ENCODE results near the gene TMEM131.

TMEM131 gene

DNA sequence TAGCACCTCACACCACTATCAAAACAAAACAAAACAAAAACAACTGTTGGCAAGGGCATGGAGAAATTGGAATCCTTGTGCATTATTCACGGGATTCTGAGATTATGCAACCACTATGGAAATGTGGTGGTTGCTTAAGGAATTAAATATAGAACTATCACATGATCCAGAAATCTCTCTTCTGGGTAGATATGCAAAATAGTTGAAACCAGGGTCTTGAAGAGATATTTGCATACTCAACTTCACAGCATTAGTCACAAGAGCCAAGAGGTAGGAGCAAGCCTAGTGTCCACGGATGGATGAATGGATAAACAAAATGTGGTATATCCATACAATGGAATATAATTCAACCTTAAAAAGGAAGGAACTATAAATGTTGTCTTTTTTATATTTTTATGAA is 7.0 kb downstream of the TMEM131 start:
- Histone ChIP-seq H3K36me3 (no peaks in the 10 kb centered on the region), H3K27me3 (no peaks in the 10 kb centered on the region), H3K4me3 (ENCODE audit: low read depth, low read length) (no peak overlapping the region), H3K4me1 (no peaks in the 10 kb centered on the region), H3K9me3 (no peaks in the 10 kb centered on the region)
- DNase-seq = no peak
- TF ChIP-seq, protein P1, sequence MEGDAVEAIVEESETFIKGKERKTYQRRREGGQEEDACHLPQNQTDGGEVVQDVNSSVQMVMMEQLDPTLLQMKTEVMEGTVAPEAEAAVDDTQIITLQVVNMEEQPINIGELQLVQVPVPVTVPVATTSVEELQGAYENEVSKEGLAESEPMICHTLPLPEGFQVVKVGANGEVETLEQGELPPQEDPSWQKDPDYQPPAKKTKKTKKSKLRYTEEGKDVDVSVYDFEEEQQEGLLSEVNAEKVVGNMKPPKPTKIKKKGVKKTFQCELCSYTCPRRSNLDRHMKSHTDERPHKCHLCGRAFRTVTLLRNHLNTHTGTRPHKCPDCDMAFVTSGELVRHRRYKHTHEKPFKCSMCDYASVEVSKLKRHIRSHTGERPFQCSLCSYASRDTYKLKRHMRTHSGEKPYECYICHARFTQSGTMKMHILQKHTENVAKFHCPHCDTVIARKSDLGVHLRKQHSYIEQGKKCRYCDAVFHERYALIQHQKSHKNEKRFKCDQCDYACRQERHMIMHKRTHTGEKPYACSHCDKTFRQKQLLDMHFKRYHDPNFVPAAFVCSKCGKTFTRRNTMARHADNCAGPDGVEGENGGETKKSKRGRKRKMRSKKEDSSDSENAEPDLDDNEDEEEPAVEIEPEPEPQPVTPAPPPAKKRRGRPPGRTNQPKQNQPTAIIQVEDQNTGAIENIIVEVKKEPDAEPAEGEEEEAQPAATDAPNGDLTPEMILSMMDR (IDR thresholded peaks at IDR 0.05; ENCODE audit: low read depth, low read length) = no peak

DNA sequence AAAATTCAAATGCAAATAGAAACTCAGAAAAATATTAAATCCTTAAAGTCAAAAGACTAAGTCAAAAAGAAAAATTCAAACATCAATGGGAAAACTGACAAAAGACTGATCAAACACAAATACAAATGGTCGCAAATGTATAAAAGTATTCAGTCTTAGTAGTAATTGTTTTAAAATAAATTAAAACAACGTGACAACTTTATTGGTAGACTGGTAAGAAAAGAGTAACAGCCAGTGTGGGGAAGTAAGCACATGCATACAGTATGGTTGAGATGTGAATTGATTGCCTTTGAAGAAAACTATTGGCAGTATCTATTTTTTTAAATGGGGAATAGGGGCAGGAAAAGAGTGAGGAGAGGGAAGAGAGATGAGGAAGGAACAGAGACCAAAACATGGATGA is 9.8 kb downstream of the TMEM131 start:
- Histone ChIP-seq H3K9me3 (no peaks in the 10 kb centered on the region), H3K4me1 (no peaks in the 10 kb centered on the region), H3K36me3 (no peaks in the 10 kb centered on the region), H3K4me3 (ENCODE audit: low read depth, low read length) (no peak overlapping the region), H3K27me3 (no peaks in the 10 kb centered on the region)
- TF ChIP-seq, protein P1 (IDR thresholded peaks at IDR 0.05; ENCODE audit: low read depth, low read length) = no peak
- DNase-seq = no peak

GRCh38 chr2:97983698-97984097 is 12.1 kb downstream of the TMEM131 start:
- H3K27me3 ChIP-seq = no peaks in the 10 kb centered on the region
- H3K4me3 ChIP-seq (ENCODE audit: low read depth, low read length) = no peak overlapping the region
- DNase-seq = no peak
- TF ChIP-seq, protein P1 (IDR thresholded peaks at IDR 0.05; ENCODE audit: low read depth, low read length) = no peak
- no peaks in the 10 kb centered on the region for H3K9me3 ChIP-seq
- H3K4me1 ChIP-seq = no peaks in the 10 kb centered on the region
- H3K36me3 ChIP-seq = no peaks in the 10 kb centered on the region

GRCh38 chr2:97983134-97983533 is 12.6 kb downstream of the TMEM131 start:
- DNase-seq = no peak
- H3K9me3 ChIP-seq = no peaks in the 10 kb centered on the region
- TF ChIP-seq, protein P1 (IDR thresholded peaks at IDR 0.05; ENCODE audit: low read depth, low read length) = no peak
- H3K4me1 ChIP-seq = no peaks in the 10 kb centered on the region
- no peaks in the 10 kb centered on the region for H3K27me3 ChIP-seq
- H3K4me3 ChIP-seq (ENCODE audit: low read depth, low read length) = no peak overlapping the region
- H3K36me3 ChIP-seq = no peaks in the 10 kb centered on the region

- H3K4me3 ChIP-seq (ENCODE audit: low read depth, low read length) = no peak overlapping the region
- no peak for DNase-seq
- TF ChIP-seq, protein P1 (IDR thresholded peaks at IDR 0.05; ENCODE audit: low read depth, low read length) = no peak
- no peaks in the 10 kb centered on the region for H3K4me1 ChIP-seq
- no peaks in the 10 kb centered on the region for H3K9me3 ChIP-seq
- H3K36me3 ChIP-seq = no peaks in the 10 kb centered on the region
- H3K27me3 ChIP-seq = no peaks in the 10 kb centered on the region
Observed at GRCh38 chr2:97982621-97983020, 13.1 kb downstream of the TMEM131 start.

DNA sequence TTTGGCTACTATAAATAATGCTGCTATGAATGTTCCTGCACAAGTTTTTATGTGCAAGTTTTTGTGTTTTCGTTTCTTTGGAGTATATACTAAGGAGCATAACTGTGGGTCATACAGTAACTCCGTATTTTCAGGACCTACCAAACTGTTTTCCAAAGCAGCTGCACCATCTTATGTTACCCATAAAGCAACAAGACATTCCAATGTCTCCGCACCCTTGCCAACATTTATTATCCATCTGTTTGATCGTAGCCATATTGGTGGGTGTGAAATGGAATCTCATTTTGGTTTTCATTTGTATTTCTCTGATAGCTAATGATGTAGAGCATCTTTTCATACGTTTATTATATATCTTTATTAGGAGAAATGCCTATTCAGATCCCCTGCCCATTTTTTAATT is 13.8 kb downstream of the TMEM131 start:
- no peak for DNase-seq
- H3K27me3 ChIP-seq = no peaks in the 10 kb centered on the region
- TF ChIP-seq, protein P1 (IDR thresholded peaks at IDR 0.05; ENCODE audit: low read depth, low read length) = no peak

More for the DNA sequence above, 13.8 kb downstream of the TMEM131 start:
- Histone ChIP-seq H3K4me3 (ENCODE audit: low read depth, low read length) (no peak overlapping the region), H3K9me3 (no peaks in the 10 kb centered on the region), H3K36me3 (no peaks in the 10 kb centered on the region), H3K4me1 (no peaks in the 10 kb centered on the region)
